MCF 10A (cell line): ENCODE results near the gene RACGAP1. TPM values are rescaled to one million over a fixed set of nuclear protein-coding genes. Genes with fewer than 3 reads are reported as not detected.

Experiments
- BruUV-seq: library from RNA; stranded (reverse); fragments of 400-500 nt; replicated peaks from 2 replicates; lab custom pipeline; 2021; lab: Mats Ljungman, UMichigan
- CTCF ChIA-PET: fragments of 300-600 bp; sonication (Branson Sonifier 250); formaldehyde crosslinking; extraction: SDS; loops from one replicate; lab custom pipeline; 2021; ENCODE audit warnings: antibody characterized with exemption, inconsistent platforms; lab: Yijun Ruan, JAX
- POLR2A ChIA-PET: fragments of 300-600, 350-650 bp; sonication (Branson Sonifier 250); formaldehyde crosslinking; extraction: SDS; loops from one replicate; lab custom pipeline; 2020; ENCODE audit warnings: antibody characterized with exemption, inconsistent platforms; lab: Yijun Ruan, JAX
- DNase-seq: peaks from one replicate; pipeline ENCODE4 v3.0.0-alpha.2; 2018; ENCODE audit not compliant: unreplicated experiment
- H3K27ac Mint-ChIP-seq: one replicate; pipeline ENCODE4 v1.8.0; 2022; ENCODE audit warnings: mild to moderate bottlenecking, low read depth, mixed read lengths; ENCODE audit not compliant: unreplicated experiment
- H3K27me3 Mint-ChIP-seq: one replicate; pipeline ENCODE4 v1.8.0; 2022; ENCODE audit warnings: mixed read lengths; ENCODE audit not compliant: insufficient read depth, unreplicated experiment
- H3K36me3 Mint-ChIP-seq: one replicate; pipeline ENCODE4 v1.8.0; 2022; ENCODE audit warnings: mild to moderate bottlenecking, moderate library complexity, mixed read lengths; ENCODE audit not compliant: insufficient read depth, unreplicated experiment
- H3K4me1 Mint-ChIP-seq: one replicate; pipeline ENCODE4 v1.8.0; 2022; ENCODE audit warnings: mixed read lengths; ENCODE audit not compliant: insufficient read depth, unreplicated experiment
- H3K4me3 Mint-ChIP-seq: one replicate; pipeline ENCODE4 v1.8.0; 2022; ENCODE audit warnings: mild to moderate bottlenecking, moderate library complexity, mixed read lengths; ENCODE audit not compliant: unreplicated experiment
- H3K9me3 Mint-ChIP-seq: one replicate; pipeline ENCODE4 v1.8.0; 2022; ENCODE audit warnings: mixed read lengths; ENCODE audit not compliant: unreplicated experiment
- intact Hi-C: fragments of 100-400 bp; cut with micrococcal nuclease; formaldehyde crosslinking; loops from 2 replicates; pipeline ENCODE4 v1.14.1; 2022
- total RNA-seq: library from RNA; stranded (reverse); gene quantifications from 2 replicates; pipeline ENCODE4 v1.2.3, GENCODE V29; 2022
- TF ChIP-seq, protein P1 (sequence below): fragments of 200-600 bp; IDR thresholded peaks from one replicate; pipeline ENCODE4 v1.8.0; 2022; ENCODE audit warnings: antibody characterized with exemption, mild to moderate bottlenecking; ENCODE audit not compliant: unreplicated experiment

RACGAP1 gene
- total RNA-seq, 1 experiment from 2014 or later, result 67.9 TPM

DNA sequence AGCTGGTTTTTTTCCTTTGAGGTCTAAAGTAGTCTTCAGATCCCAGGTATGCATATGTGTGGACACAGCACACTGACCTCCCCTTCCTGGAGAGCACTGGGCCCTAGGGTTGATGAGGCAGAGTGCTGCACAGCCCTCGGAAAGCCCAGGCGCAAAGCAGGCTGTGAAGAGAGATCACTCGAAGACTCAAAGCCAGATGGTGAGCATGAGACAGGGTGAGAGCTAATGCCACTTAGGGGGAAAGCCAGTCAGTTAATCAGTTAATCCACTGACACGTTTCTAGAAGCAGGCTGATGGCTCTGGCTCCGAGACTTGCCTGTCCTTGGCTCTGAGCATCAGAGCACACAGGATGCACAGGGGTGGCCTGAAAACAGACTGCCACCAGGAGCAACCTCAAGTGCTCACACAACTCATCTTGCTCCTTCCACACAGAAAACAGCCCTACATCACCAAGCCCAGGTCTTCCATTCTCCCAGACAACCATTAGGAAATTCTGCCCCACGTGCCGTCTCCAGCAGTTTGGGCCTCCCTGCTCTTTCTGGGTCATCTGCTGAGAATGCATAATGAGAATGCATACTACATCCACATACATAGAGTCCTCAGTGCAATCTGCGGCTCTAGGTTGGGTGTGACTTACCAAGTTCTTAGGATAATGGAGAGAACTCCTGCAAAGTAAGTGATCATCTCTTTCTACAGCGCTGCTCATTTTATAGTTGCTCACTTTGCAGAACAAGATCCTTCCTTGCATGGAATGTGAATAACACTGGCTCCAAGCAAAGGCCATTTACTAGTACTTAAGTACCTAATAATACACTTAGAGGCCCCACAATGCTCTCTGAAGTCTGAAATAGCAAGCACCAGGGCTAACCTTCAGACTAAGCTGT is 40.6 kb downstream of the RACGAP1 start:
- intact Hi-C loops, result no loop called here
- TF ChIP-seq, protein P1, sequence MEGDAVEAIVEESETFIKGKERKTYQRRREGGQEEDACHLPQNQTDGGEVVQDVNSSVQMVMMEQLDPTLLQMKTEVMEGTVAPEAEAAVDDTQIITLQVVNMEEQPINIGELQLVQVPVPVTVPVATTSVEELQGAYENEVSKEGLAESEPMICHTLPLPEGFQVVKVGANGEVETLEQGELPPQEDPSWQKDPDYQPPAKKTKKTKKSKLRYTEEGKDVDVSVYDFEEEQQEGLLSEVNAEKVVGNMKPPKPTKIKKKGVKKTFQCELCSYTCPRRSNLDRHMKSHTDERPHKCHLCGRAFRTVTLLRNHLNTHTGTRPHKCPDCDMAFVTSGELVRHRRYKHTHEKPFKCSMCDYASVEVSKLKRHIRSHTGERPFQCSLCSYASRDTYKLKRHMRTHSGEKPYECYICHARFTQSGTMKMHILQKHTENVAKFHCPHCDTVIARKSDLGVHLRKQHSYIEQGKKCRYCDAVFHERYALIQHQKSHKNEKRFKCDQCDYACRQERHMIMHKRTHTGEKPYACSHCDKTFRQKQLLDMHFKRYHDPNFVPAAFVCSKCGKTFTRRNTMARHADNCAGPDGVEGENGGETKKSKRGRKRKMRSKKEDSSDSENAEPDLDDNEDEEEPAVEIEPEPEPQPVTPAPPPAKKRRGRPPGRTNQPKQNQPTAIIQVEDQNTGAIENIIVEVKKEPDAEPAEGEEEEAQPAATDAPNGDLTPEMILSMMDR, result no peak
- Mint-ChIP-seq H3K4me1 (peaks cover 8% of the 10 kb centered on the region), H3K4me3 (no peak overlapping the region), H3K9me3 (no peaks in the 10 kb centered on the region), H3K27ac (no peak overlapping the region), H3K27me3 (no peaks in the 10 kb centered on the region), H3K36me3 (peaks cover 24% of the 10 kb centered on the region)
- no peak for DNase-seq
- POLR2A ChIA-PET, result interaction anchor here (0.6 to 1.5 kb wide), 3 partner anchors 15 to 128 kb away, joined by 3 to 5 read pairs (median 4); partner anchors contain the start of gene COX14
- CTCF ChIA-PET, result interaction anchor here (0.7 to 9.4 kb wide), 8 partner anchors 10 to 148 kb away, joined by 3 to 92 read pairs (median 4); no protein-coding TSS in a partner anchor
- BruUV-seq, result no TSS peak

DNA sequence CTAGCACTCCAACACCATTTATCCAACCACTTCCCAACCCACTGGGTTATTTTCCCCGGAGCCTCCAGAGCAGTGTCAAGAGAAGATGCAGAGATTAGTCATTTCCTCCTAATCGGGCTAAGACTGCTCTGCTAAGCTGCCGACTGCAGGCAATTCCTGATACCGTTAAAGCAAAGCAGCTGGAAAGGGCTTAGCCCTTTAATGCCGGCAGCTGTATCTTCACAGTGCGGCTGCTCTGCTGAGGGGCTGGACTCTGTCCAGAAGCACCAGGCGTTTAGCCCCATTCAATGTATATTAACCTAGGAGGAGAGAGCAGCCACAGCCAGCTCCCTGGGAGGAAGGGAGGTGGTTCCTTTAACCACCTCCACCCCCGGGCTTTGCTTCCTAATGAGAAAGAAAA is 41.4 kb downstream of the RACGAP1 start:
- no peak overlapping the region for H3K4me3 Mint-ChIP-seq
- no peaks in the 10 kb centered on the region for H3K9me3 Mint-ChIP-seq
- BruUV-seq, result no TSS peak
- H3K4me1 Mint-ChIP-seq, result peaks cover 5% of the 10 kb centered on the region
- intact Hi-C loops, result no loop called here
- TF ChIP-seq, protein P1, result no peak
- H3K36me3 Mint-ChIP-seq, result peaks cover 21% of the 10 kb centered on the region
- no peaks in the 10 kb centered on the region for H3K27me3 Mint-ChIP-seq
- POLR2A ChIA-PET, result interaction anchor here (0.6 to 1.5 kb wide), 3 partner anchors 10 to 33 kb away, joined by 3 to 5 read pairs (median 4); no protein-coding TSS in a partner anchor
- CTCF ChIA-PET, result interaction anchor here (0.6 to 9.4 kb wide), 6 partner anchors 9 to 101 kb away, joined by 3 to 92 read pairs (median 7); no protein-coding TSS in a partner anchor
- peak; percentile 45 for DNase-seq
- H3K27ac Mint-ChIP-seq, result no peak overlapping the region

DNA sequence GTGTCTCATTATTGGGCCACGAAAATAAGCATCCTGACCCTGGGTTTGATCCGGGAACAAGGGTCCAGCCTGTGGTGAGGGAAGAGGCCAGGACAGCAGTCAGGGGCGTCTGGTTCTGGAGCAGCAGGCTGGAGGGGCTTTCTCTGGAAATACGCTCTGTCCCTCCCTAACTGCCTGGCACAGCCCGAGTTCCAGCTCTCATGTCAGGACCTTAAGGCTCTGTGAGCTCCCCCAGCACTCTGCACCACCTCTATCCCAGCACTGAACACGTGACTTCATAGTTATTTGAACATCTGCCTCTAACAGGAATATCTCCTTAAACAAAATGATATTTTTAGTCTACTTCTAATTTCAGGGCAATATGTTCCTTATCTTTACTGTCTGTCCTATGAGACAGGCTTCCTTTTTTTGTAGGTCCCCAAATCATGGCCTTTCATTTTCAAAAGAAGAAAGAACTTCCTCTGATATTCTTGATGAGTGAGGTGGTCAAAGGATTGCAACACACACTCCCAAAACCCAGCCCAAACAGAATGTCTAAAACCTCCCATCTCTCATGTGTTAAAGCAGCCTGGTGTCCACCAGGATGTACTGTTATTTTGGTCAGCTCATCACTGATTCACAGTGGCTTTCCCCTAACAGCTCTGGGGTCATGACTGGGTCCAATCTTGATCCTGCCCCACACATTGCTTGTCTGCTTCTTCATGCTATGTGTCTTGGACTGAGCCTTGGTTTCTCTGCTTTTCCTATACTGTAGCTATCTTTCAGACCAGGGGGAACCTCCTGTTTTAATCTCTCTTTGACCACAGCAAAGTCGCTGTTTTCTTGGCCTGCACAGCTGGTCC is 42.8 kb downstream of the RACGAP1 start:
- TF ChIP-seq, protein P1, result no peak
- POLR2A ChIA-PET, result interaction anchor here (0.7 to 1.5 kb wide), 2 partner anchors 34 to 76 kb away, joined by 3 to 5 read pairs; no protein-coding TSS in a partner anchor
- no peaks in the 10 kb centered on the region for H3K9me3 Mint-ChIP-seq
- peaks cover 7% of the 10 kb centered on the region for H3K36me3 Mint-ChIP-seq
- H3K4me3 Mint-ChIP-seq, result no peak overlapping the region
- CTCF ChIA-PET, result interaction anchor here (0.7 to 9.4 kb wide), 6 partner anchors 15 to 123 kb away, joined by 3 to 92 read pairs (median 7); no protein-coding TSS in a partner anchor
- no peaks in the 10 kb centered on the region for H3K27me3 Mint-ChIP-seq
- no peak overlapping the region for H3K27ac Mint-ChIP-seq
- no TSS peak for BruUV-seq
- peaks cover 5% of the 10 kb centered on the region for H3K4me1 Mint-ChIP-seq
- DNase-seq, result no peak
- intact Hi-C loops, result no loop called here
